Skeletal muscle cell (primary cell): ENCODE data around the gene PGM1.

ENCODE experiments used
- DNase-seq: peaks from one replicate; pipeline ENCODE4 v3.0.0-alpha.2; 2010; ENCODE audit warnings: low read depth
- H3K4me3 ChIP-seq: 2 replicates; pipeline ENCODE4 v1.5.1; 2011; ENCODE audit warnings: low read depth, mild to moderate bottlenecking, control low read depth, low read length, moderate library complexity

PGM1 gene

GRCh38 chr1:63659448-63659847, 66.2 kb downstream of the PGM1 start:
- H3K4me3 ChIP-seq, result no peak overlapping the region
- no peak for DNase-seq

GRCh38 chr1:63662056-63662836, 69.0 kb downstream of the PGM1 start:
- DNase-seq, result peak; percentile 76
- H3K4me3 ChIP-seq, result no peak overlapping the region

- no peak for DNase-seq
- no peak overlapping the region for H3K4me3 ChIP-seq
Measured at GRCh38 chr1:63662841-63663240, 69.6 kb downstream of the PGM1 start.

GRCh38 chr1:63663301-63663700, 70.1 kb downstream of the PGM1 start:
- H3K4me3 ChIP-seq, result no peak overlapping the region
- no peak for DNase-seq

GRCh38 chr1:63663873-63664272, 70.7 kb downstream of the PGM1 start:
- no peak overlapping the region for H3K4me3 ChIP-seq
- DNase-seq, result no peak

GRCh38 chr1:63664742-63665141, 71.5 kb downstream of the PGM1 start:
- no peak for DNase-seq
- H3K4me3 ChIP-seq, result no peak overlapping the region

- H3K4me3 ChIP-seq, result no peak overlapping the region
- no peak for DNase-seq
Measured at GRCh38 chr1:63665410-63665809, 72.2 kb downstream of the PGM1 start.

GRCh38 chr1:63665824-63666223, 72.6 kb downstream of the PGM1 start:
- DNase-seq, result no peak

GRCh38 chr1:63668298-63668697, 75.1 kb downstream of the PGM1 start:
- no peak overlapping the region for H3K4me3 ChIP-seq
- DNase-seq, result no peak

More at GRCh38 chr1:63665824-63666223, 72.6 kb downstream of the PGM1 start:
- H3K4me3 ChIP-seq, result no peak overlapping the region

- no peak for DNase-seq
- no peak overlapping the region for H3K4me3 ChIP-seq
Measured at GRCh38 chr1:63669151-63669961, 76.1 kb downstream of the PGM1 start.

GRCh38 chr1:63670164-63670563, 77.0 kb downstream of the PGM1 start:
- DNase-seq, result no peak

GRCh38 chr1:63671514-63671913, 78.3 kb downstream of the PGM1 start:
- DNase-seq, result no peak
- H3K4me3 ChIP-seq, result no peak overlapping the region

More at GRCh38 chr1:63670164-63670563, 77.0 kb downstream of the PGM1 start:
- H3K4me3 ChIP-seq, result no peak overlapping the region

- no peak overlapping the region for H3K4me3 ChIP-seq
- peak; percentile 87 for DNase-seq
Measured at GRCh38 chr1:63674238-63674864, 81.1 kb downstream of the PGM1 start.

- DNase-seq, result no peak
- H3K4me3 ChIP-seq, result no peak overlapping the region
Measured at GRCh38 chr1:63674865-63675419, 81.7 kb downstream of the PGM1 start.

GRCh38 chr1:63675420-63675931, 82.3 kb downstream of the PGM1 start:
- no peak overlapping the region for H3K4me3 ChIP-seq
- DNase-seq, result no peak

- no peak overlapping the region for H3K4me3 ChIP-seq
- DNase-seq, result no peak
Measured at GRCh38 chr1:63677497-63677896, 84.3 kb downstream of the PGM1 start.

- H3K4me3 ChIP-seq, result no peak overlapping the region
- DNase-seq, result no peak
Measured at GRCh38 chr1:63678200-63678599, 85.0 kb downstream of the PGM1 start.

- no peak overlapping the region for H3K4me3 ChIP-seq
- DNase-seq, result no peak
Measured at GRCh38 chr1:63679076-63679475, 85.9 kb downstream of the PGM1 start.

- no peak for DNase-seq
- no peak overlapping the region for H3K4me3 ChIP-seq
Measured at GRCh38 chr1:63679589-63679988, 86.4 kb downstream of the PGM1 start.

GRCh38 chr1:63682936-63683335, 89.7 kb downstream of the PGM1 start:
- no peak for DNase-seq
- no peak overlapping the region for H3K4me3 ChIP-seq
